Stimulated activated CD8-positive, alpha-beta memory T cell treated with anti-CD3 and anti-CD28 coated beads, Interleukin-7, amount 100 ng/mL, for 1 hour (primary cell): ENCODE data around the gene CLSTN2.

ENCODE experiments used
- DNase-seq, 2 donors: peaks; one replicate each; pipeline ENCODE4 v3.0.0-alpha.2; 2020; ENCODE audit warnings: low read depth in 2 of 2

The CLSTN2 gene

GRCh38 chr3:140588558-140588957, 653.6 kb downstream of the CLSTN2 start:
- no peak for DNase-seq

GRCh38 chr3:140593766-140594165, 658.8 kb downstream of the CLSTN2 start:
- DNase-seq = no peak

DNA sequence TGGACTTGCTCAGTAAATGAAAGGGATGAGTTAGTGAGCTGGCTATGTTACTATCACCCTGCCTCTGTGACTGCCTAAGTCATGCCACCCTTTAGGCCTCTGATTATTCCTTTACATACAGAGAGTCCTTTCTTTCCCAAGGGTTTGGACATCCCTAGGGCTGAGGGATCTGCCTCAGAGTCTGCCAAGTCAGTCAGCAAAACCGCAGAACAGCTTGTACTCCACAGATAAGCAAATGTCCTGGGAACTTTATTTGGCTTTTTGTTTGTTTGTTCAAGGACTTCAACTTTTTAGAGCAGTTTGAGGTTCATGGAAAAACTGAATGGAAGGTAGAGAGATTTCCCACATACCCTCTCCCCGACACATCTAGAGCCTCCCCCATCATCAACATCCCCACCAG, 660.3 kb downstream of the CLSTN2 start:
- no peak for DNase-seq

- DNase-seq = no peak
These were observed 662.4 kb downstream of the CLSTN2 start for GRCh38 chr3:140597364-140597763.

GRCh38 chr3:140597792-140598191, 662.8 kb downstream of the CLSTN2 start:
- DNase-seq = no peak

DNA sequence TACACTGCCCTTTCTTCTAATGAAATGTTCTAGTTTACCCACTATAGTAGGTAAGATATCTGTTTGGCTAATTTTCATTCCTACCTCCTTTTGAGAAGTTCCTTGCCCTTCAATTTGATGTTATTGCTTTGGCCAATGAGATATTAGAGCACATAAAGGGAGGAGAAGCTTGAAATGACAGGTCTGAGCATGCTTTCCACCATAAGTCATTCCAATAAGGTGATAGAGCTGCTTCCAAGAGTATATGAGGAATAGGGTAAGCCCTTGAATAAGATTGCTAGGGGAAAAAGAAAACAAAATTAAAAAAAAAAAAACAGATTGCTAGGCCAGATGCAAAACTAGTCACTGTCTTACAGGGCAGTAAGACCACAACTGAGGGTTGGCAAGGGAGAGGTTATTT, 664.0 kb downstream of the CLSTN2 start:
- DNase-seq = no peak

- DNase-seq = no peak
These were observed 664.5 kb downstream of the CLSTN2 start for GRCh38 chr3:140599496-140599895.

GRCh38 chr3:140601881-140602280, 666.9 kb downstream of the CLSTN2 start:
- no peak for DNase-seq

DNA sequence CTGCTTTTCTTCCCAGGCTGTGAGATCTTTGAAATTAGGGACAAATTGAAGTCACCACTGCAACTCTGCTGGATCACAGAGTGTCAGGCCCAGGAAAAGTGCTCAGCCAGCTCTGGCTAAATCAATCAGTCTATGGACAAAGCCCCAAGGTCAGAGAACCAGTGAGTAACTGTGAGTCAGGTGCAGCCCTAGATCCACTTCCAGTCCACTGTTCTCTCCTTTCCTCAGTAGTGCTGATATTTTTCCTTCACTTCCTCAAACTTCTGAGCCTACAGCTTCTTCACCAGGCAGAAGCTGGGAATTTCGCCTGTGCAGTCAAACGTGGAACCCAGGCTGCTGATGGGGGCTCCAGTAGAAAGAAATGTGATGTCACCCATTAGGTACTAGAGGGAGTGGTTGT, 667.8 kb downstream of the CLSTN2 start:
- DNase-seq = no peak

- no peak for DNase-seq
These were observed 668.8 kb downstream of the CLSTN2 start for GRCh38 chr3:140603766-140604165.

DNA sequence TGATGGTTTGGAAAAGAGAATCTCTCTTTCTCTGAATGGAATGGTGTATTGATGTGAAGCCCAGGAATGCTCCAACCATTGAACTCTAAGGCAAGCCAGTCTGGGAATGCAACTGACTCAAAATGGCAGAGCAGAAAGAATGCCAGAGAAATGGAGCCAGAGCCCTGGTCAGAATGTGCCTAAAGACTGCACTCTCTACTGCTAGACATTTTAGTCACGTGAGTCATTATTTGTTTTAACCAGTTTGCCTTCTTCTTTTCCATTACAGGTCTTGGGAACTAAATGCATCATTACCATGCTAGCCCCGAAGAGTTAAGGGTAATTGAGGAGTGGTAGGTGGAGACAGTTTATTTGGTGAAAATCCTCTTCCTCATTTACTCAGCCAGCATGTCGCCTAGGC, 675.6 kb downstream of the CLSTN2 start:
- DNase-seq = no peak

GRCh38 chr3:140614001-140614400, 679.0 kb downstream of the CLSTN2 start:
- DNase-seq = no peak

- DNase-seq = no peak
These were observed 682.1 kb downstream of the CLSTN2 start for GRCh38 chr3:140617135-140617534.

GRCh38 chr3:140626856-140627255, 691.9 kb downstream of the CLSTN2 start:
- DNase-seq = no peak
